Stomach (tissue), 4 donors: ENCODE measurements around the gene PDHX.

Experiments used
- CTCF ChIP-seq, 7 experiments: fragments of 450-650 bp in 4 of 7; fragments of 200-600 bp in 3 of 7; sonication (generic) in 3 of 7; IDR thresholded peaks; one replicate each; pipeline ENCODE4 v1.5.1; 2016 to 2019; ENCODE audit warnings: antibody characterized with exemption in 7 of 7, control low read depth in 2 of 7, mild to moderate bottlenecking in 1 of 7
- EP300 ChIP-seq: sonication (generic); formaldehyde crosslinking; IDR thresholded peaks from one replicate; pipeline ENCODE4 v1.6.1; 2017; ENCODE audit warnings: antibody characterized with exemption
- POLR2A ChIP-seq, 4 donors: fragments of 450-650 bp; IDR thresholded peaks; one replicate each; pipeline ENCODE4 v1.6.1; 2016; ENCODE audit warnings: antibody characterized with exemption in 4 of 4, control low read depth in 2 of 4, mild to moderate bottlenecking in 1 of 4, moderate library complexity in 1 of 4

- TF ChIP-seq EP300: no peak
- no peak for TF ChIP-seq POLR2A (IDR thresholded peaks at IDR 0.05)
- no peak for TF ChIP-seq CTCF (IDR thresholded peaks at IDR 0.05)
These were observed 55.9 kb downstream of the PDHX start for GRCh38 chr11:34972366-34972765.
